OCI-LY1 (cell line): Measurements from ENCODE around the gene DHCR7.

Experiments used
- CTCF ChIP-seq: fragments of 200-600 bp; sonication (generic), shearing (Covaris generic); IDR thresholded peaks from 2 replicates; pipeline ENCODE4 v1.5.1; 2017; ENCODE audit warnings: mild to moderate bottlenecking, antibody characterized with exemption, low read length, moderate library complexity, mixed read lengths
- EZH2 ChIP-seq: fragments of 200-600 bp; sonication (generic), shearing (Covaris generic); IDR thresholded peaks from 2 replicates; pipeline ENCODE4 v1.8.0; 2017; ENCODE audit warnings: borderline replicate concordance, mixed run types, mild to moderate bottlenecking, antibody characterized with exemption, low read length, moderate library complexity, mixed read lengths

- TF ChIP-seq CTCF (no peak), EZH2 (no peak)
Observed at GRCh38 chr11:71462726-71463125, 14.5 kb upstream of the DHCR7 start.
